Skeletal muscle cell (primary cell): Measurements from ENCODE around the gene OR10C1.

ENCODE experiments used
- DNase-seq: peaks from one replicate; pipeline ENCODE4 v3.0.0-alpha.2; 2010; ENCODE audit warnings: low read depth
- H3K4me3 ChIP-seq: 2 replicates; pipeline ENCODE4 v1.5.1; 2011; ENCODE audit warnings: low read depth, mild to moderate bottlenecking, control low read depth, low read length, moderate library complexity

The OR10C1 gene

GRCh38 chr6:29466241-29466640 lies 27.1 kb downstream of the OR10C1 start:
- no peak for DNase-seq
- no peak overlapping the region for H3K4me3 ChIP-seq

- H3K4me3 ChIP-seq: no peak overlapping the region
- no peak for DNase-seq
These were observed 35.9 kb downstream of the OR10C1 start for GRCh38 chr6:29474996-29475395.

- H3K4me3 ChIP-seq: no peak overlapping the region
- DNase-seq: no peak
These were observed 38.9 kb downstream of the OR10C1 start for GRCh38 chr6:29477923-29478450.

GRCh38 chr6:29478740-29479139 lies 39.6 kb downstream of the OR10C1 start:
- no peak for DNase-seq
- no peak overlapping the region for H3K4me3 ChIP-seq

- no peak for DNase-seq
- H3K4me3 ChIP-seq: no peak overlapping the region
These were observed 40.5 kb downstream of the OR10C1 start for GRCh38 chr6:29479560-29479959.

GRCh38 chr6:29483186-29483585 lies 44.1 kb downstream of the OR10C1 start:
- no peak overlapping the region for H3K4me3 ChIP-seq
- DNase-seq: no peak

GRCh38 chr6:29483735-29484134 lies 44.6 kb downstream of the OR10C1 start:
- no peak overlapping the region for H3K4me3 ChIP-seq

GRCh38 chr6:29486577-29486976 lies 47.5 kb downstream of the OR10C1 start:
- DNase-seq: no peak
- no peak overlapping the region for H3K4me3 ChIP-seq

More at GRCh38 chr6:29483735-29484134, 44.6 kb downstream of the OR10C1 start:
- no peak for DNase-seq

- no peak overlapping the region for H3K4me3 ChIP-seq
These were observed 48.0 kb downstream of the OR10C1 start for GRCh38 chr6:29487131-29487530.

GRCh38 chr6:29487660-29488059 lies 48.6 kb downstream of the OR10C1 start, which contains the start of gene MAS1L:
TSS of gene MAS1L (minus strand) at chr6:29487956. CDS start at chr6:29487902, 54 bp downstream.
- DNase-seq: no peak
- H3K4me3 ChIP-seq: no peak within 1 kb of the TSS

More at GRCh38 chr6:29487131-29487530, 48.0 kb downstream of the OR10C1 start:
- no peak for DNase-seq

- no peak for DNase-seq
- no peak overlapping the region for H3K4me3 ChIP-seq
These were observed 49.8 kb downstream of the OR10C1 start for GRCh38 chr6:29488874-29489273.

GRCh38 chr6:29489286-29489685 lies 50.2 kb downstream of the OR10C1 start:
- no peak for DNase-seq
- H3K4me3 ChIP-seq: no peak overlapping the region

- H3K4me3 ChIP-seq: no peak overlapping the region
- no peak for DNase-seq
These were observed 50.9 kb downstream of the OR10C1 start for GRCh38 chr6:29490055-29490454.

- no peak for DNase-seq
These were observed 51.4 kb downstream of the OR10C1 start for GRCh38 chr6:29490552-29490951.

More at GRCh38 chr6:29490552-29490951, 51.4 kb downstream of the OR10C1 start:
- H3K4me3 ChIP-seq: no peak overlapping the region
